ENCODE results near the gene HPGD. TPM values are rescaled to one million over a fixed set of nuclear protein-coding genes. Genes with fewer than 3 reads are reported as not detected.

The HPGD gene
- total and polyA plus RNA-seq, 9 of the 15 experiments (the other 6 are each of a cell fraction or from before 2014, with no cell fraction given), result 2.3 to 8.6 (median 4.8) TPM

DNA sequence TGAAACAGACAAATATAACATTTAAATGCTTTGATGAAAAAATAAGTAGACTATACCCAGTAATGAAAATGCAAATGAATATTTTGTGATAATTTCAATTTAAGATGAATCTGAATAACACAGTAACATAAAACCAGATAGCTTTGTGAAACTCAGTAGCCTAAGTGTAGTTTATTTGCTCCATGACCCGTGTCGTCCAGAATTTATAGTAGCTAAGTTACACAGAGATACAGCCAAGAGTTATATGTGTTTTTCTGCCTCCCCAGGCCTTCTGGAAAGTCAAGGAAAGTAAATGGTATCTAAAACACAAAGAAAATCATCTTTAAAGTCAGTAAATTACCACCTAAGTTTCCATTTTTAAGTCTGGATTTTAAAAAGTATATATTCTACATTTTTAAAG is 26.7 kb downstream of the HPGD start:
- DNase-seq (ENCODE audit: extremely low read depth in 1 of 4, low spot score in 3 of 4), result no peak
- no peaks in the 10 kb centered on the region for H3K4me1 ChIP-seq (replicated peaks in 1 of 2; ENCODE audit: control insufficient read depth in 2 of 2, insufficient read depth in 2 of 2, low read length in 2 of 2)
- no peaks in the 10 kb centered on the region for H3K27me3 ChIP-seq (ENCODE audit: control insufficient read depth in 2 of 2, insufficient read depth in 2 of 2, low read length in 2 of 2)
- no TSS peak for BruUV-seq (replicated peaks)
- 18% methylated on average over 2 of the region's 2 CpGs for WGBS (ENCODE audit: insufficient coverage, low coverage, missing lambda C conversion rate)
- no peaks in the 10 kb centered on the region for H3K36me3 ChIP-seq (ENCODE audit: control insufficient read depth, insufficient read depth, low read length)
- H2AFZ ChIP-seq (ENCODE audit: low read depth, low read length), result no peak overlapping the region; the same call in 1 of the 2 replicates
- no peak for FAIRE-seq
- TF ChIP-seq PHF20 (IDR thresholded peaks at IDR 0.05; ENCODE audit: partially characterized antibody) (no peak), IFI16 (CRISPR knock-in tag; IDR thresholded peaks at IDR 0.05) (no peak), NCOA1 (IDR thresholded peaks at IDR 0.05; ENCODE audit: low read depth) (no peak), ZNF699 (CRISPR knock-in tag; IDR thresholded peaks at IDR 0.05; ENCODE audit: insufficient replicate concordance) (no peak), HEY1 (CRISPR knock-in tag; IDR thresholded peaks at IDR 0.05; ENCODE audit: borderline replicate concordance) (no peak), ESRRB (CRISPR knock-in tag; IDR thresholded peaks at IDR 0.05; ENCODE audit: borderline replicate concordance) (no peak), HIVEP1 (CRISPR knock-in tag; IDR thresholded peaks at IDR 0.05) (no peak), ZNF282 (CRISPR knock-in tag; IDR thresholded peaks at IDR 0.05) (no peak)
- TF ChIP-seq, protein P1, sequence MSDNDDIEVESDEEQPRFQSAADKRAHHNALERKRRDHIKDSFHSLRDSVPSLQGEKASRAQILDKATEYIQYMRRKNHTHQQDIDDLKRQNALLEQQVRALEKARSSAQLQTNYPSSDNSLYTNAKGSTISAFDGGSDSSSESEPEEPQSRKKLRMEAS (CRISPR knock-in tag; IDR thresholded peaks at IDR 0.05), result no peak
- TF ChIP-seq, protein P2, sequence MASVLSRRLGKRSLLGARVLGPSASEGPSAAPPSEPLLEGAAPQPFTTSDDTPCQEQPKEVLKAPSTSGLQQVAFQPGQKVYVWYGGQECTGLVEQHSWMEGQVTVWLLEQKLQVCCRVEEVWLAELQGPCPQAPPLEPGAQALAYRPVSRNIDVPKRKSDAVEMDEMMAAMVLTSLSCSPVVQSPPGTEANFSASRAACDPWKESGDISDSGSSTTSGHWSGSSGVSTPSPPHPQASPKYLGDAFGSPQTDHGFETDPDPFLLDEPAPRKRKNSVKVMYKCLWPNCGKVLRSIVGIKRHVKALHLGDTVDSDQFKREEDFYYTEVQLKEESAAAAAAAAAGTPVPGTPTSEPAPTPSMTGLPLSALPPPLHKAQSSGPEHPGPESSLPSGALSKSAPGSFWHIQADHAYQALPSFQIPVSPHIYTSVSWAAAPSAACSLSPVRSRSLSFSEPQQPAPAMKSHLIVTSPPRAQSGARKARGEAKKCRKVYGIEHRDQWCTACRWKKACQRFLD (CRISPR knock-in tag; IDR thresholded peaks at IDR 0.05), result no peak
- TF ChIP-seq, protein P3, sequence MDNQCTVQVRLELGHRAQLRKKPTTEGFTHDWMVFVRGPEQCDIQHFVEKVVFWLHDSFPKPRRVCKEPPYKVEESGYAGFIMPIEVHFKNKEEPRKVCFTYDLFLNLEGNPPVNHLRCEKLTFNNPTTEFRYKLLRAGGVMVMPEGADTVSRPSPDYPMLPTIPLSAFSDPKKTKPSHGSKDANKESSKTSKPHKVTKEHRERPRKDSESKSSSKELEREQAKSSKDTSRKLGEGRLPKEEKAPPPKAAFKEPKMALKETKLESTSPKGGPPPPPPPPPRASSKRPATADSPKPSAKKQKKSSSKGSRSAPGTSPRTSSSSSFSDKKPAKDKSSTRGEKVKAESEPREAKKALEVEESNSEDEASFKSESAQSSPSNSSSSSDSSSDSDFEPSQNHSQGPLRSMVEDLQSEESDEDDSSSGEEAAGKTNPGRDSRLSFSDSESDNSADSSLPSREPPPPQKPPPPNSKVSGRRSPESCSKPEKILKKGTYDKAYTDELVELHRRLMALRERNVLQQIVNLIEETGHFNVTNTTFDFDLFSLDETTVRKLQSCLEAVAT (IDR thresholded peaks at IDR 0.05), result no peak
- ATAC-seq, result no peak
- no peak overlapping the region for H3K27ac ChIP-seq (ENCODE audit: extremely low read depth, low read depth, low read length)
- in situ Hi-C loops (cut with MboI), result no loop called here
- intact Hi-C loops (cut with micrococcal nuclease), result no loop called here
- H3K9me1 ChIP-seq (ENCODE audit: control insufficient read depth, insufficient read depth, low read length), result no peaks in the 10 kb centered on the region
- no peak overlapping the region for H3K9ac ChIP-seq (ENCODE audit: insufficient read depth in 1 of 2, low read depth in 2 of 2, low read length in 2 of 2)
- no peaks in the 10 kb centered on the region for H3K9me3 ChIP-seq (replicated peaks; ENCODE audit: control insufficient read depth, insufficient read depth, low read depth, low read length)
- no peaks in the 10 kb centered on the region for H4K20me1 ChIP-seq (replicated peaks; ENCODE audit: control insufficient read depth, insufficient read depth, low read length)
- H3K4me3 ChIP-seq, result no peak overlapping the region
- H3K79me2 ChIP-seq (ENCODE audit: control insufficient read depth, insufficient read depth, low read length), result no peaks in the 10 kb centered on the region
- H3K4me2 ChIP-seq (ENCODE audit: insufficient read depth, low read length), result no peak overlapping the region
- CTCF ChIA-PET (ENCODE audit: low intra/inter-chr PET ratio), result no interaction called here
- POLR2A ChIA-PET, result no interaction called here
